Tibial nerve (tissue), 4 donors: ENCODE results near the gene CEP20.

Experiments
- EP300 ChIP-seq, 2 donors: sonication (generic); formaldehyde crosslinking; IDR thresholded peaks; one replicate each; pipeline ENCODE4 v1.6.1; 2017; ENCODE audit warnings: antibody characterized with exemption in 2 of 2, mild to moderate bottlenecking in 1 of 2
- POLR2A ChIP-seq, 2 donors: fragments of 450-650 bp; IDR thresholded peaks; one replicate each; pipeline ENCODE4 v1.6.1; 2017; ENCODE audit warnings: antibody characterized with exemption in 2 of 2, mild to moderate bottlenecking in 2 of 2, moderate library complexity in 2 of 2
- TF ChIP-seq, protein P1 (sequence below), 5 experiments: fragments of 200-600 bp in 3 of 5; fragments of 450-650 bp in 2 of 5; sonication (generic) in 3 of 5; IDR thresholded peaks; one replicate each; pipeline ENCODE4 v1.5.1; 2016 to 2019; ENCODE audit warnings: antibody characterized with exemption in 5 of 5, mild to moderate bottlenecking in 3 of 5, moderate library complexity in 2 of 5

DNA sequence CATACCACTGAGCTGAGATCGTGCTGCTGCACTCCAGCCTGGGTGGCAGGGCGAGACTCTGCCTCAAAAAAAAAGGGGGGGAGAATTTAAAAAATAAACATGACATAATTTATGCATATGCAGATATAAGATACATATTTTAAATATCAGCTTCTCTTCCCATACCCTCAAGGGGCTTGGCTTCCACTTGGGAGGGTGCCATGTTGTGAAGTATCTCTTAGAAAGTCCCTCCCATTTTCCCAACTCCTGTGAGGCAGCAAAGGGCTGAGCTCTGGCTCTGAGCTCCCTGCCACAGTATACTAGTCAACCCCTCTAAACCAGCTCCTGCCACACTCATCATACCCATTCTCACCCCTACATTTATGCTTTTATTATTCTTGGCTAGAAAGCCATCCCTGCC, 71.0 kb downstream of the CEP20 start:
- TF ChIP-seq, protein P1, sequence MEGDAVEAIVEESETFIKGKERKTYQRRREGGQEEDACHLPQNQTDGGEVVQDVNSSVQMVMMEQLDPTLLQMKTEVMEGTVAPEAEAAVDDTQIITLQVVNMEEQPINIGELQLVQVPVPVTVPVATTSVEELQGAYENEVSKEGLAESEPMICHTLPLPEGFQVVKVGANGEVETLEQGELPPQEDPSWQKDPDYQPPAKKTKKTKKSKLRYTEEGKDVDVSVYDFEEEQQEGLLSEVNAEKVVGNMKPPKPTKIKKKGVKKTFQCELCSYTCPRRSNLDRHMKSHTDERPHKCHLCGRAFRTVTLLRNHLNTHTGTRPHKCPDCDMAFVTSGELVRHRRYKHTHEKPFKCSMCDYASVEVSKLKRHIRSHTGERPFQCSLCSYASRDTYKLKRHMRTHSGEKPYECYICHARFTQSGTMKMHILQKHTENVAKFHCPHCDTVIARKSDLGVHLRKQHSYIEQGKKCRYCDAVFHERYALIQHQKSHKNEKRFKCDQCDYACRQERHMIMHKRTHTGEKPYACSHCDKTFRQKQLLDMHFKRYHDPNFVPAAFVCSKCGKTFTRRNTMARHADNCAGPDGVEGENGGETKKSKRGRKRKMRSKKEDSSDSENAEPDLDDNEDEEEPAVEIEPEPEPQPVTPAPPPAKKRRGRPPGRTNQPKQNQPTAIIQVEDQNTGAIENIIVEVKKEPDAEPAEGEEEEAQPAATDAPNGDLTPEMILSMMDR (IDR thresholded peaks at IDR 0.05), result no peak
- TF ChIP-seq POLR2A (IDR thresholded peaks at IDR 0.05) (no peak), EP300 (IDR thresholded peaks at IDR 0.05) (no peak)
